ENCODE data around the gene ITK. TPM values are rescaled to one million over a fixed set of nuclear protein-coding genes. Genes with fewer than 3 reads are reported as not detected.

ITK gene
- 0.17 to 0.29 TPM (median 0.26 TPM) in 3 of 5 replicates, not detected in the others for total RNA-seq (2022; extraction: Qiagen RNA extraction; ENCODE audit: low read depth)

GRCh38 chr5:157180374-157181264 lies at the start of gene ITK:
ITK (plus strand) TSS chr5:157180840; CDS start chr5:157180978, 138 bp downstream.

GRCh38 chr5:157142317-157143126 lies 38.1 kb upstream of the ITK start, which contains the start of gene MED7:
MED7 (minus strand) TSS chr5:157142865; CDS start chr5:157139431, 3,434 bp downstream.

GRCh38 chr5:157166214-157167213 lies 14.1 kb upstream of the ITK start, which contains the start of gene GARIN3:
GARIN3 (minus strand) TSS chr5:157166264; CDS start chr5:157166168, 96 bp downstream.

GRCh38 chr5:157265714-157266285 lies 85.2 kb downstream of the ITK start, which contains the start of gene CYFIP2:
CYFIP2 (plus strand) TSS chr5:157266123; CDS start chr5:157285362, 19,239 bp downstream.

Other genes starting within 250 kb of the ITK start
- 0.85 to 1.7 TPM (median 1.4 TPM) in 5 replicates for gene TIMD4, start 217.6 kb upstream of the ITK start, total RNA-seq (2022; extraction: Qiagen RNA extraction; ENCODE audit: low read depth)
- gene HAVCR1, start 121.7 kb upstream of the ITK start, total RNA-seq (2022; extraction: Qiagen RNA extraction; ENCODE audit: low read depth): 27.8 to 40.3 TPM (median 32.1 TPM) in 5 replicates
- 0.20 to 0.70 TPM (median 0.41 TPM) in 5 replicates for gene HAVCR2, start 71.8 kb upstream of the ITK start, total RNA-seq (2022; extraction: Qiagen RNA extraction; ENCODE audit: low read depth)
- 14.9 to 27.2 TPM (median 15.7 TPM) in 5 replicates for gene MED7, start 38.0 kb upstream of the ITK start, total RNA-seq (2022; extraction: Qiagen RNA extraction; ENCODE audit: low read depth)
- gene GARIN3, start 14.6 kb upstream of the ITK start, total RNA-seq (2022; extraction: Qiagen RNA extraction; ENCODE audit: low read depth): not detected in 5 replicates
- 13.9 to 24.4 TPM (median 21.5 TPM) in 5 replicates for gene CYFIP2, start 85.3 kb downstream of the ITK start, total RNA-seq (2022; extraction: Qiagen RNA extraction; ENCODE audit: low read depth)